ENCODE measurements around the gene KIF6. TPM values are rescaled to one million over a fixed set of nuclear protein-coding genes. Genes with fewer than 3 reads are reported as not detected.

Gene KIF6
- total RNA-seq, 1 donor from 2014 or later, result 0.33 TPM

GRCh38 chr6:39416026-39416425, 309.2 kb downstream of the KIF6 start:
- Mint-ChIP-seq H3K27me3 (peaks cover 2% of the 10 kb centered on the region), H3K9me3 (no peaks in the 10 kb centered on the region), H3K36me3 (ENCODE audit: low read depth) (no peaks in the 10 kb centered on the region), H3K4me1 (no peaks in the 10 kb centered on the region), H3K27ac (no peak overlapping the region), H3K4me3 (no peak overlapping the region)
- DNase-seq, result no peak
- intact Hi-C loops (cut with micrococcal nuclease), result no loop called here

- Mint-ChIP-seq H3K9me3 (no peaks in the 10 kb centered on the region), H3K4me3 (no peak overlapping the region), H3K4me1 (no peaks in the 10 kb centered on the region), H3K27me3 (peaks cover 2% of the 10 kb centered on the region), H3K27ac (no peak overlapping the region), H3K36me3 (ENCODE audit: low read depth) (no peaks in the 10 kb centered on the region)
- DNase-seq, result no peak
- intact Hi-C loops (cut with micrococcal nuclease), result no loop called here
Measured at GRCh38 chr6:39415482-39415881, 309.7 kb downstream of the KIF6 start.

GRCh38 chr6:39411465-39411864, 313.7 kb downstream of the KIF6 start:
- no peak for DNase-seq
- no peak overlapping the region for H3K4me3 Mint-ChIP-seq
- H3K4me1 Mint-ChIP-seq, result peaks cover 1% of the 10 kb centered on the region
- no peaks in the 10 kb centered on the region for H3K36me3 Mint-ChIP-seq (ENCODE audit: low read depth)
- H3K27ac Mint-ChIP-seq, result no peak overlapping the region
- intact Hi-C loops (cut with micrococcal nuclease), result no loop called here
- H3K9me3 Mint-ChIP-seq, result no peaks in the 10 kb centered on the region
- peaks cover 7% of the 10 kb centered on the region for H3K27me3 Mint-ChIP-seq

GRCh38 chr6:39411001-39411400, 314.2 kb downstream of the KIF6 start:
- Mint-ChIP-seq H3K27me3 (peaks cover 7% of the 10 kb centered on the region), H3K36me3 (ENCODE audit: low read depth) (no peaks in the 10 kb centered on the region), H3K4me3 (no peak overlapping the region), H3K4me1 (peaks cover 6% of the 10 kb centered on the region), H3K27ac (no peak overlapping the region), H3K9me3 (no peaks in the 10 kb centered on the region)
- intact Hi-C loops (cut with micrococcal nuclease), result no loop called here
- DNase-seq, result no peak

GRCh38 chr6:39409889-39410288, 315.3 kb downstream of the KIF6 start:
- Mint-ChIP-seq H3K27me3 (peaks cover 7% of the 10 kb centered on the region), H3K4me3 (no peak overlapping the region), H3K9me3 (no peaks in the 10 kb centered on the region), H3K4me1 (peaks cover 7% of the 10 kb centered on the region), H3K36me3 (ENCODE audit: low read depth) (no peaks in the 10 kb centered on the region), H3K27ac (no peak overlapping the region)
- intact Hi-C loops (cut with micrococcal nuclease), result no loop called here
- DNase-seq, result no peak

GRCh38 chr6:39407446-39407993, 317.7 kb downstream of the KIF6 start:
- Mint-ChIP-seq H3K36me3 (ENCODE audit: low read depth) (no peaks in the 10 kb centered on the region), H3K4me3 (no peak overlapping the region), H3K27me3 (peaks cover 7% of the 10 kb centered on the region), H3K4me1 (peaks cover 7% of the 10 kb centered on the region), H3K27ac (no peak overlapping the region), H3K9me3 (no peaks in the 10 kb centered on the region)
- no peak for DNase-seq
- intact Hi-C loops (cut with micrococcal nuclease), result no loop called here

GRCh38 chr6:39404312-39404711, 320.9 kb downstream of the KIF6 start:
- no peak for DNase-seq
- Mint-ChIP-seq H3K4me1 (peaks cover 7% of the 10 kb centered on the region), H3K9me3 (no peaks in the 10 kb centered on the region), H3K27ac (no peak overlapping the region), H3K27me3 (peaks cover 7% of the 10 kb centered on the region), H3K4me3 (no peak overlapping the region), H3K36me3 (ENCODE audit: low read depth) (no peaks in the 10 kb centered on the region)
- intact Hi-C loops (cut with micrococcal nuclease), result no loop called here

GRCh38 chr6:39403304-39403703, 321.9 kb downstream of the KIF6 start:
- peaks cover 7% of the 10 kb centered on the region for H3K4me1 Mint-ChIP-seq
- no peaks in the 10 kb centered on the region for H3K9me3 Mint-ChIP-seq
- no peak for DNase-seq
- H3K27ac Mint-ChIP-seq, result no peak overlapping the region
- no peaks in the 10 kb centered on the region for H3K36me3 Mint-ChIP-seq (ENCODE audit: low read depth)
- H3K27me3 Mint-ChIP-seq, result peaks cover 7% of the 10 kb centered on the region
- no peak overlapping the region for H3K4me3 Mint-ChIP-seq
- intact Hi-C loops (cut with micrococcal nuclease), result no loop called here

GRCh38 chr6:39402239-39402751, 322.9 kb downstream of the KIF6 start:
- H3K27me3 Mint-ChIP-seq, result peaks cover 3% of the 10 kb centered on the region
- intact Hi-C loops (cut with micrococcal nuclease), result no loop called here
- H3K9me3 Mint-ChIP-seq, result no peaks in the 10 kb centered on the region
- DNase-seq, result no peak
- no peak overlapping the region for H3K27ac Mint-ChIP-seq
- H3K36me3 Mint-ChIP-seq (ENCODE audit: low read depth), result no peaks in the 10 kb centered on the region
- H3K4me3 Mint-ChIP-seq, result no peak overlapping the region
- H3K4me1 Mint-ChIP-seq, result peaks cover 7% of the 10 kb centered on the region

GRCh38 chr6:39401376-39401775, 323.8 kb downstream of the KIF6 start:
- Mint-ChIP-seq H3K4me3 (no peak overlapping the region), H3K36me3 (ENCODE audit: low read depth) (no peaks in the 10 kb centered on the region), H3K27ac (no peak overlapping the region), H3K4me1 (peaks cover 4% of the 10 kb centered on the region), H3K9me3 (no peaks in the 10 kb centered on the region), H3K27me3 (peaks cover 2% of the 10 kb centered on the region)
- DNase-seq, result no peak
- intact Hi-C loops (cut with micrococcal nuclease), result no loop called here

- H3K9me3 Mint-ChIP-seq, result no peaks in the 10 kb centered on the region
- intact Hi-C loops (cut with micrococcal nuclease), result no loop called here
- H3K4me3 Mint-ChIP-seq, result no peak overlapping the region
- peaks cover 2% of the 10 kb centered on the region for H3K27me3 Mint-ChIP-seq
- H3K27ac Mint-ChIP-seq, result no peak overlapping the region
- no peaks in the 10 kb centered on the region for H3K36me3 Mint-ChIP-seq (ENCODE audit: low read depth)
- no peaks in the 10 kb centered on the region for H3K4me1 Mint-ChIP-seq
- DNase-seq, result no peak
Measured at GRCh38 chr6:39400026-39400425, 325.2 kb downstream of the KIF6 start.

GRCh38 chr6:39396854-39397253, 328.4 kb downstream of the KIF6 start:
- Mint-ChIP-seq H3K27ac (no peak overlapping the region), H3K27me3 (peaks cover 2% of the 10 kb centered on the region), H3K4me3 (no peak overlapping the region), H3K4me1 (no peaks in the 10 kb centered on the region), H3K9me3 (no peaks in the 10 kb centered on the region), H3K36me3 (ENCODE audit: low read depth) (no peaks in the 10 kb centered on the region)
- DNase-seq, result no peak
- intact Hi-C loops (cut with micrococcal nuclease), result no loop called here

GRCh38 chr6:39393075-39393474, 332.1 kb downstream of the KIF6 start:
- Mint-ChIP-seq H3K4me1 (no peaks in the 10 kb centered on the region), H3K27ac (no peak overlapping the region), H3K27me3 (peaks cover 2% of the 10 kb centered on the region), H3K4me3 (no peak overlapping the region), H3K9me3 (no peaks in the 10 kb centered on the region), H3K36me3 (ENCODE audit: low read depth) (no peaks in the 10 kb centered on the region)
- intact Hi-C loops (cut with micrococcal nuclease), result no loop called here
- DNase-seq, result no peak

GRCh38 chr6:39391182-39391581, 334.0 kb downstream of the KIF6 start:
- H3K4me1 Mint-ChIP-seq, result no peaks in the 10 kb centered on the region
- H3K27me3 Mint-ChIP-seq, result peaks cover 2% of the 10 kb centered on the region
- intact Hi-C loops (cut with micrococcal nuclease), result no loop called here
- DNase-seq, result no peak
- no peaks in the 10 kb centered on the region for H3K36me3 Mint-ChIP-seq (ENCODE audit: low read depth)
- H3K9me3 Mint-ChIP-seq, result no peaks in the 10 kb centered on the region
- H3K4me3 Mint-ChIP-seq, result no peak overlapping the region
- no peak overlapping the region for H3K27ac Mint-ChIP-seq

- peaks cover 2% of the 10 kb centered on the region for H3K27me3 Mint-ChIP-seq
- H3K27ac Mint-ChIP-seq, result no peak overlapping the region
- H3K4me3 Mint-ChIP-seq, result no peak overlapping the region
- no peaks in the 10 kb centered on the region for H3K36me3 Mint-ChIP-seq (ENCODE audit: low read depth)
- intact Hi-C loops (cut with micrococcal nuclease), result no loop called here
- no peaks in the 10 kb centered on the region for H3K9me3 Mint-ChIP-seq
- no peaks in the 10 kb centered on the region for H3K4me1 Mint-ChIP-seq
- no peak for DNase-seq
Measured at GRCh38 chr6:39389484-39389767, 335.8 kb downstream of the KIF6 start.
